Stimulated activated CD8-positive, alpha-beta memory T cell treated with anti-CD3 and anti-CD28 coated beads, Interleukin-7, amount 100 ng/mL, for 1 hour (primary cell): ENCODE results near the gene ZBTB20.

Source experiments
- DNase-seq, 2 donors: peaks; one replicate each; pipeline ENCODE4 v3.0.0-alpha.2; 2020; ENCODE audit warnings: low read depth in 2 of 2

The ZBTB20 gene

GRCh38 chr3:114374433-114374990, 772.6 kb downstream of the ZBTB20 start:
- no peak for DNase-seq

- DNase-seq = no peak
Measured at GRCh38 chr3:114370537-114371174, 776.4 kb downstream of the ZBTB20 start.

GRCh38 chr3:114365909-114366308, 781.2 kb downstream of the ZBTB20 start:
- no peak for DNase-seq

GRCh38 chr3:114364806-114365654, 782.1 kb downstream of the ZBTB20 start:
- DNase-seq = no peak

DNA sequence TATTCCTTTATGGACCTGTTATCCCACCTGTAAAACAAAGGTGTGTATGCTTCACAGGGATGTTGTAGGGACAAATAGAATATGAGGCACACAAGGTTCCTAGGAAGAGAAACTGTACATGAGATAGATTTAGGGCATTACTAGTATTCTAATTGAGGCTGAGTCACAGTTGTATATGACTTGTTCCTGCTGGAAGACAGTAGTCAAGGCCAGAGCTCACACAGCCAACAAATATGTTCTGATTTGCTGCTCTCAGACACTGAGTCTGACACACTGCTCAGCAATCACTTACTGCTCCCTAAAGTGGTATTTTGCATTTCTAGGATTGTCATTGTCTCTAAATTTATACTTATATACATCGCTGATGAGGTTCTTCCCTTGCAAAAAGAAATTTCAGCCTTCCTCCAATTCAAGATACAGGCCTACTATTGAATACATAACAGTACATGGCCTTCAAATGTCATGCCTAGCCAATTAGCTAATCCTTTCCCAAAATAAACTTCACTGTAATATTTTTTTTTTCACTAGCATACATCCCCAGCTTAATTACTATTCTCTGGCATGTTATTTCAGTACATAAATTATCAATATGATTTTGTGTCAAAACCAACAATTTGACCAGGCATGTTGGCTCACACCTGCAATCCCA, 783.4 kb downstream of the ZBTB20 start:
- no peak for DNase-seq

GRCh38 chr3:114362815-114363214, 784.3 kb downstream of the ZBTB20 start:
- DNase-seq = no peak

- no peak for DNase-seq
Measured at GRCh38 chr3:114361391-114361790, 785.7 kb downstream of the ZBTB20 start.

- no peak for DNase-seq
Measured at GRCh38 chr3:114356525-114356924, 790.6 kb downstream of the ZBTB20 start.

GRCh38 chr3:114356066-114356465, 791.0 kb downstream of the ZBTB20 start:
- no peak for DNase-seq

DNA sequence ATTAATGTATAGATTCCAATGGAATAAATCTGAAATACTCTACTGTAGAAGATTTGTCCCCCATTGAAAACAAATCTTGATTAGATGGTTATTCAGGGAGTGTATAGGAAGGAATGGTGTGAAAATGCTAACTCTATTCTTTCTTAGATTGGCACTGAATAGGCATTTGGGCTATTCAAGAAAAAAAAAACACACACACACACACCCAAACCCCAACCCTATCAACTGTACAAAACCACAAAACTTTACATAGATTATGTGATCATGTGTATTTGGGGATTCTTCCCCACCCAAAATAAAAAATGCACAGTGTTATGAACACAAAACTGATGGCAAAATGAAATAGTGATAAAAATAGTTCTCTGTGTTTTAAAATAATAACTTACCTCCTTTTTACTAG, 791.4 kb downstream of the ZBTB20 start:
- no peak for DNase-seq

GRCh38 chr3:114351822-114352145, 795.3 kb downstream of the ZBTB20 start:
- no peak for DNase-seq

GRCh38 chr3:114351123-114351821, 795.8 kb downstream of the ZBTB20 start:
- no peak for DNase-seq

- DNase-seq = no peak
Measured at GRCh38 chr3:114350690-114351089, 796.4 kb downstream of the ZBTB20 start.

DNA sequence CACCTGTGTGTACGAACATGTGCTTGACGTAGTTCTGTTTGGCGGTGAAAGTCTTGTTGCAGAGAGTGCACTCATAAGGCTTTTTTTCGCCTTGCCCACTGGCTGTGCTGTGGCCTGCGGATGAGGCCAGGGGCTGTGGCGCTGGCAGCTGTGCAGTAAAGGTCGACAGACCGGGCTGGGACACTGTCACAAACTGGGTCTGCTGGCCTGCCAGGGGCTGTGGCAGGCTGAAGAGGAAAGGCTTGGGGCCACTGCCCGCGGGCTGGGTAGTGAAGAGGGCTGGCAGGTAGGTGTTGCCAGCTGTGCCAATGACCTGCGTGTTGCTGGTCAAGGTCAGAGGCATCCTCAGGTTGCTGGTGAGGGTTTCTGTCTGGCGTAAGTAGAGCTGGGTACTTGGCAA, 796.8 kb downstream of the ZBTB20 start:
- DNase-seq = no peak

- DNase-seq = no peak
Measured at GRCh38 chr3:114344492-114344891, 802.6 kb downstream of the ZBTB20 start.

- DNase-seq = no peak
Measured at GRCh38 chr3:114338651-114339357, 808.3 kb downstream of the ZBTB20 start.

DNA sequence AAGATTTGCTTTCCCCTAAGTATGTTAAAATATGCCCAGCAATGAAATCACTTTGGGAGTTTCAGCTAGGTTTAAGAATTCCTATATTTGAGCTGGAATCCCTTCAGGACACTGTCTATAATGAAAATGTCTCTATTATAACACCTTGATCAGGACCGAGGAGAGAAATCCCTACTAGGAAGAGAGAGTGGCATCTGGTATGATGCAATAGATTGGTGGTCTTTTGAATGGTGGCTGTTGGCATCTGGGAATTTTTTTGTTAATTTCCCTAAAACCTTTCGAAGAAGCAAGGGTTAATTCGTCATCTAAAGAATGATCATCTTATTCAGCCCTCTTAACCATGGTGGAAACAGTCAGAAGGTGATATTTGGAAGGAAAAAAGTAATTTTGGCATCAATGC, 810.2 kb downstream of the ZBTB20 start:
- DNase-seq = no peak

GRCh38 chr3:114336122-114336697, 810.9 kb downstream of the ZBTB20 start:
- no peak for DNase-seq

DNA sequence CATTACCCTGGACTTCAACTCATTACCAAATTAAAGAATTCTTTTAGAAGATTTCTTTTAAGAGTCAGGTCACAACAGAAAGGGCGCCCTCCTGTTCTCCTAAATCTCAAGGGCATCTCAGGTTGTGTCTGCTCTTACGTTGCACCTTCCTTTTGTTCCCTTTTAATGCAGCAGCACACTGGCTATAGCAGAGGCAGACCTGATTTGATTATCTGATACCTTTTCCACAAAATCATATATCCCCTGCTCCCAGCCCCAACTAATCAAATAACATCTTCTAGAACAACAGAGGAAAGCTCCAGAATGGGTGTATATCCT, 813.2 kb downstream of the ZBTB20 start:
- no peak for DNase-seq

- no peak for DNase-seq
Measured at GRCh38 chr3:114333180-114333922, 813.7 kb downstream of the ZBTB20 start.
